SK-N-SH (cell line): ENCODE data around the gene ADGRL3. TPM values are rescaled to one million over a fixed set of nuclear protein-coding genes. Genes with fewer than 3 reads are reported as not detected.

ENCODE experiments used
- CTCF ChIA-PET: fragments of 300-600, 350-600 bp; formaldehyde crosslinking; extraction: SDS; loops from one replicate; lab custom pipeline; 2021; lab: Yijun Ruan, JAX
- POLR2A ChIA-PET: fragments of 350-600 bp; sonication (Branson Sonifier 250); formaldehyde crosslinking; extraction: SDS; loops from one replicate; lab custom pipeline; 2020; ENCODE audit warnings: antibody characterized with exemption, inconsistent platforms; lab: Yijun Ruan, JAX
- DNase-seq: peaks from one replicate; pipeline ENCODE4 v3.0.0; 2012
- H2AFZ ChIP-seq: fragments of 200-600 bp; sonication (generic); 2 replicates; pipeline ENCODE4 v1.8.1; 2016; ENCODE audit warnings: antibody characterized with exemption, mild to moderate bottlenecking, low read depth
- H3F3A ChIP-seq: fragments of 200-600 bp; sonication (generic); replicated peaks from 2 replicates; pipeline ENCODE3; 2016; ENCODE audit warnings: antibody characterized with exemption, mild to moderate bottlenecking; ENCODE audit not compliant: insufficient read depth
- H3K27ac ChIP-seq, 2 experiments: fragments of 200-500 bp in 1 of 2; fragments of 200-600 bp in 1 of 2; sonication (Bioruptor generic) in 1 of 2; sonication (generic), shearing (Covaris generic) in 1 of 2; 2 replicates each; pipeline versions ENCODE4 v1.5.1 to v1.6.1; 2014 to 2016; ENCODE audit warnings: low read depth in 2 of 2, inconsistent platforms in 1 of 2, low read length in 1 of 2, mild to moderate bottlenecking in 1 of 2, mixed read lengths in 1 of 2
- H3K27me3 ChIP-seq: fragments of 200-600 bp; sonication (generic), shearing (Covaris generic); 2 replicates; pipeline ENCODE4 v1.6.1; 2016; ENCODE audit warnings: mixed run types; ENCODE audit not compliant: insufficient read depth
- H3K36me3 ChIP-seq, 2 experiments: fragments of 200-500 bp in 1 of 2; fragments of 200-600 bp in 1 of 2; sonication (Bioruptor generic) in 1 of 2; sonication (generic) in 1 of 2; replicated peaks in 1 of 2; 2 replicates each; pipeline versions ENCODE3 to v1.5.1; 2014 to 2016; ENCODE audit warnings: low read length in 1 of 2, mild to moderate bottlenecking in 1 of 2; ENCODE audit not compliant: insufficient read depth in 2 of 2, control insufficient read depth in 1 of 2
- H3K4me1 ChIP-seq, 2 experiments: fragments of 200-500 bp in 1 of 2; fragments of 200-600 bp in 1 of 2; sonication (Bioruptor generic) in 1 of 2; sonication (generic), shearing (Covaris generic) in 1 of 2; 2 replicates each; pipeline versions ENCODE4 v1.5.1 to v1.6.1; 2014 to 2016; ENCODE audit warnings: low read depth in 1 of 2, low read length in 1 of 2, mixed run types in 1 of 2; ENCODE audit not compliant: insufficient read depth in 2 of 2, control insufficient read depth in 1 of 2
- H3K4me2 ChIP-seq: fragments of 200-600 bp; sonication (generic), shearing (Covaris generic); 2 replicates; pipeline ENCODE4 v1.6.1; 2017; ENCODE audit warnings: mixed run types
- H3K4me3 ChIP-seq, 2 experiments: fragments of 200-500 bp in 1 of 2; fragments of 200-600 bp in 1 of 2; sonication (Bioruptor generic) in 1 of 2; sonication (generic), shearing (Covaris generic) in 1 of 2; 2 replicates each; pipeline versions ENCODE4 v1.5.1 to v1.8.1; 2014 to 2016; ENCODE audit warnings: low read depth in 2 of 2, inconsistent platforms in 1 of 2, low read length in 1 of 2, mild to moderate bottlenecking in 1 of 2, mixed read lengths in 1 of 2, moderate library complexity in 1 of 2
- H3K79me2 ChIP-seq: fragments of 200-600 bp; sonication (generic); 2 replicates; pipeline ENCODE4 v1.8.1; 2017; ENCODE audit warnings: mild to moderate bottlenecking; ENCODE audit not compliant: insufficient read depth
- H3K9ac ChIP-seq: fragments of 200-600 bp; sonication (generic); 2 replicates; pipeline ENCODE4 v1.6.1; 2017; ENCODE audit warnings: mixed run types
- H3K9me2 ChIP-seq: fragments of 200-600 bp; sonication (generic); 2 replicates; pipeline ENCODE4 v1.6.1; 2017; ENCODE audit warnings: mixed run types
- H3K9me3 ChIP-seq: fragments of 200-600 bp; sonication (generic); 2 replicates; pipeline ENCODE4 v1.6.1; 2017; ENCODE audit warnings: mixed run types, mild to moderate bottlenecking, moderate library complexity
- H4K20me1 ChIP-seq: fragments of 200-600 bp; sonication (generic); 2 replicates; pipeline ENCODE4 v1.6.1; 2017; ENCODE audit warnings: mild to moderate bottlenecking, mixed run types; ENCODE audit not compliant: insufficient read depth
- CHD2 ChIP-seq: fragments of 150-350 bp; IDR thresholded peaks from 2 replicates; pipeline ENCODE4 v1.6.1; 2018; ENCODE audit warnings: low read length; ENCODE audit not compliant: partially characterized antibody
- ELF1 ChIP-seq: IDR thresholded peaks from 2 replicates; pipeline ENCODE4 v1.4.0; 2012
- EP300 ChIP-seq, 2 experiments: IDR thresholded peaks; 2 replicates each; pipeline versions ENCODE4 v1.4.0 to v1.6.1; 2012; ENCODE audit warnings: borderline replicate concordance in 1 of 2, low read depth in 1 of 2, low read length in 1 of 2
- FOXJ3 ChIP-seq: sonication (generic); formaldehyde crosslinking; IDR thresholded peaks from 2 replicates; pipeline ENCODE4 v1.5.1; 2020; ENCODE audit warnings: mild to moderate bottlenecking, missing genetic modification reagents
- FOXM1 ChIP-seq: IDR thresholded peaks from 2 replicates; pipeline ENCODE4 v1.4.0; 2012; ENCODE audit warnings: low read depth, mild to moderate bottlenecking
- GABPA ChIP-seq: IDR thresholded peaks from 2 replicates; pipeline ENCODE4 v1.4.0; 2012; ENCODE audit warnings: low read depth, mild to moderate bottlenecking
- MEF2A ChIP-seq: IDR thresholded peaks from 2 replicates; pipeline ENCODE4 v1.4.0; 2012; ENCODE audit warnings: low read depth, borderline replicate concordance
- MXI1 ChIP-seq: IDR thresholded peaks from 2 replicates; pipeline ENCODE4 v1.6.1; 2012; ENCODE audit warnings: mild to moderate bottlenecking, low read depth, low read length, improper control_type of control experiment
- NFIC ChIP-seq: IDR thresholded peaks from 2 replicates; pipeline ENCODE4 v1.4.0; 2012; ENCODE audit warnings: borderline replicate concordance
- NRF1 ChIP-seq: IDR thresholded peaks from 2 replicates; pipeline ENCODE4 v1.6.1; 2012; ENCODE audit warnings: low read depth, mild to moderate bottlenecking, low read length
- RAD21 ChIP-seq: IDR thresholded peaks from 2 replicates; pipeline ENCODE4 v1.6.1; 2012; ENCODE audit warnings: mild to moderate bottlenecking, low read length
- RFX5 ChIP-seq: IDR thresholded peaks from 2 replicates; pipeline ENCODE4 v1.6.1; 2012; ENCODE audit warnings: mild to moderate bottlenecking, improper control_type of control experiment, low read length
- RXRA ChIP-seq: IDR thresholded peaks from 2 replicates; pipeline ENCODE4 v1.4.0; 2012; ENCODE audit warnings: low read depth, mild to moderate bottlenecking, borderline replicate concordance
- SIN3A ChIP-seq: IDR thresholded peaks from 2 replicates; pipeline ENCODE4 v1.6.1; 2012; ENCODE audit warnings: low read depth, mild to moderate bottlenecking, low read length, moderate library complexity, borderline replicate concordance
- TAF1 ChIP-seq: IDR thresholded peaks from 2 replicates; pipeline ENCODE4 v1.6.1; 2012; ENCODE audit warnings: low read depth, mild to moderate bottlenecking, low read length, moderate library complexity, borderline replicate concordance
- TEAD4 ChIP-seq: IDR thresholded peaks from 2 replicates; pipeline ENCODE4 v1.4.0; 2012; ENCODE audit warnings: mild to moderate bottlenecking, borderline replicate concordance; ENCODE audit not compliant: insufficient read depth
- USF2 ChIP-seq: fragments of 150-350 bp; IDR thresholded peaks from 2 replicates; pipeline ENCODE4 v1.6.1; 2017; ENCODE audit warnings: antibody characterized with exemption, low read length, low read depth, borderline replicate concordance
- YY1 ChIP-seq: IDR thresholded peaks from 2 replicates; pipeline ENCODE4 v1.4.0; 2012; ENCODE audit warnings: low read depth, mild to moderate bottlenecking
- WGBS: methylation state at CpG from one replicate; pipeline ENCODE4 v1.1.6; 2017; ENCODE audit warnings: low lambda C conversion rate; 5-methylcytosine and 5-hydroxymethylcytosine counted together
- polyA plus RNA-seq, 3 experiments: library from polyadenylated mRNA; depleted of rRNA; stranded (reverse); fragments of >200 nt; gene quantifications; 2 replicates each; pipeline ENCODE4 v1.2.3, GENCODE V29; 2012
- TF ChIP-seq, protein P1 (sequence below): IDR thresholded peaks from 2 replicates; pipeline ENCODE4 v1.4.0; 2012; ENCODE audit warnings: low read depth, borderline replicate concordance
- TF ChIP-seq, protein P2 (sequence below): IDR thresholded peaks from 2 replicates; pipeline ENCODE4; 2012

ADGRL3 gene
- polyA plus RNA-seq, 1 of the 3 experiments (the other 2 are of a cell fraction) = 0.03 TPM

GRCh38 chr4:62077406-62077805, 877.3 kb downstream of the ADGRL3 start (continued):
- TF ChIP-seq SIN3A = no peak
- no peak for TF ChIP-seq EP300 (IDR thresholded peaks at IDR 0.05; ENCODE audit: borderline replicate concordance in 1 of 2, low read depth in 1 of 2, low read length in 1 of 2)
- no peak for TF ChIP-seq RFX5
- no peak for TF ChIP-seq ELF1
- no peak for TF ChIP-seq RAD21
- no peak for TF ChIP-seq RXRA

- Histone ChIP-seq H4K20me1 (no peaks in the 10 kb centered on the region), H3K4me3 (no peak overlapping the region), H2AFZ (no peak overlapping the region), H3F3A (no peaks in the 10 kb centered on the region), H3K4me2 (no peak overlapping the region), H3K79me2 (no peaks in the 10 kb centered on the region), H3K9me2 (peaks cover 4% of the 10 kb centered on the region; the same call in 1 of the 2 replicates), H3K9me3 (no peaks in the 10 kb centered on the region), H3K4me1 (no peaks in the 10 kb centered on the region), H3K27me3 (no peaks in the 10 kb centered on the region), H3K36me3 (no peaks in the 10 kb centered on the region), H3K27ac (no peak overlapping the region), H3K9ac (no peak overlapping the region)
- WGBS = 100% methylated on average over 1 of the region's 1 CpG
- POLR2A ChIA-PET = no interaction called here
- CTCF ChIA-PET = no interaction called here
- TF ChIP-seq RFX5 (no peak), TAF1 (no peak), USF2 (no peak), NRF1 (no peak), FOXJ3 (no peak), MXI1 (no peak), RAD21 (no peak), NFIC (no peak), MEF2A (no peak), GABPA (no peak), CHD2 (no peak), YY1 (no peak), FOXM1 (no peak), TEAD4 (no peak)
- TF ChIP-seq, protein P1, sequence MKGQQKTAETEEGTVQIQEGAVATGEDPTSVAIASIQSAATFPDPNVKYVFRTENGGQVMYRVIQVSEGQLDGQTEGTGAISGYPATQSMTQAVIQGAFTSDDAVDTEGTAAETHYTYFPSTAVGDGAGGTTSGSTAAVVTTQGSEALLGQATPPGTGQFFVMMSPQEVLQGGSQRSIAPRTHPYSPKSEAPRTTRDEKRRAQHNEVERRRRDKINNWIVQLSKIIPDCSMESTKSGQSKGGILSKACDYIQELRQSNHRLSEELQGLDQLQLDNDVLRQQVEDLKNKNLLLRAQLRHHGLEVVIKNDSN = no peak
- TF ChIP-seq, protein P2, sequence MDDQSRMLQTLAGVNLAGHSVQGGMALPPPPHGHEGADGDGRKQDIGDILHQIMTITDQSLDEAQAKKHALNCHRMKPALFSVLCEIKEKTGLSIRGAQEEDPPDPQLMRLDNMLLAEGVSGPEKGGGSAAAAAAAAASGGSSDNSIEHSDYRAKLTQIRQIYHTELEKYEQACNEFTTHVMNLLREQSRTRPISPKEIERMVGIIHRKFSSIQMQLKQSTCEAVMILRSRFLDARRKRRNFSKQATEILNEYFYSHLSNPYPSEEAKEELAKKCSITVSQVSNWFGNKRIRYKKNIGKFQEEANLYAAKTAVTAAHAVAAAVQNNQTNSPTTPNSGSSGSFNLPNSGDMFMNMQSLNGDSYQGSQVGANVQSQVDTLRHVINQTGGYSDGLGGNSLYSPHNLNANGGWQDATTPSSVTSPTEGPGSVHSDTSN = no peak
- DNase-seq = no peak
These were observed 880.3 kb downstream of the ADGRL3 start for GRCh38 chr4:62080431-62080830.
